EH (cell line): ENCODE measurements around the gene SV2B.

Experiments used
- DNase-seq: peaks from one replicate; pipeline ENCODE4 v3.0.0-alpha.2; 2015; ENCODE audit warnings: low read depth

Gene SV2B

DNA sequence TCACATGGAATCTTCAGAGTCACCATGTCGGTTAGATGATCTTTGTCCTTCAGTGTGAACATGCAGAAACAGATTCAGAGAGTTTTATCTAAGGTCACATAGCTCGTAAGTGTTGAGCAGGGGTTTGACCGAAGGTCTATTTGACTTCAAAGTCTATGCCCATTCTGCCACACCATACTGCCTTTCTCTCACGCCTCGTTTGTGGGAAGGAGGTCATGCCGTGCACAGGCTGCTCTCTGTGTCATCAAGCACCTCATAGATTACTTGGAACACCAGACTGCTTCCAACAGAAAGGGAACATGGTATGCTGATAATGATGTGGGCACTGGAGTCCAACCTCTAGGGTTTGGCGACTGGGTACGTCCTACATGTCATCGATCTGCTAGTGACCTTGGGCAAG is 128.8 kb downstream of the SV2B start:
- DNase-seq: no peak

GRCh38 chr15:91231703-91232102 is 131.6 kb downstream of the SV2B start:
- no peak for DNase-seq

DNA sequence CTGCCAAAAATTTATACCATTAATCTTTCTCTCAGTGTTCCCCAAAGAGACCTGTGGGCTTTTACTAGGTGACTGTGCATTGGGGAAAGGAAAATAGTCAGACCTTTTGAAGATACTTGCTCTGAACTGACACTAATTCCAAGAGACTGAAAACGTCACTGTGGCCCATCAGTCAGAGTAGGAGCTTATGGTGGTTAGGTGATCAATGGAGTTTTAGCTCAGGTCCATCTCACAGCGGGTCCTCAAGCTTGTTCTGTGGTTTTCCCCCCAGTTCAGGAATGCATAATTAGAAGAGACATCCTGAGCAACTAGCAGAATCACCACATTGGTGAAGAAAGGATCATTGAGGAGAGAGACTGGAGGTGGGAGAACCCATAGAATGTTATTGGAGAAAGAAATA is 134.7 kb downstream of the SV2B start:
- DNase-seq: no peak

DNA sequence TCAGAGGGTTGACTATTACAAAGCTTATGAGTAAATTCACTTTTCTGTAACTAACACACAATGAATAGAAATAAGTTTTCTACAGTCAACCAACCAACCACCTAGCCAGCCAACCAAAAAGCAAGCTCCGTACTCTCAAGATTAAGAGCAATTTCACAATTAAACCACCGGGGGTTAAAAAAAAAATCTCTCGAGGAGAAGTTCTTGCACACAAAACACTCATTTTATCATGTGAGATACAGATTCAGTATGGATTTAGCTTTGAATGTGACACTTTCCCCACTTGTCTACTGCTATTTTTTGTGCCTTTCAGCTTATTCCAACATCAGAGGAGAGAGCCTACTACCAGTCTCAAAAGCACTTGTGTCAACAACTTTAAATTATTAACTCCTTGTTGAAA is 135.3 kb downstream of the SV2B start:
- no peak for DNase-seq

GRCh38 chr15:91237445-91237844 is 137.4 kb downstream of the SV2B start:
- no peak for DNase-seq

GRCh38 chr15:91238644-91239425 is 138.8 kb downstream of the SV2B start:
- DNase-seq: no peak

- DNase-seq: no peak
Observed at GRCh38 chr15:91243826-91244225, 143.8 kb downstream of the SV2B start.

DNA sequence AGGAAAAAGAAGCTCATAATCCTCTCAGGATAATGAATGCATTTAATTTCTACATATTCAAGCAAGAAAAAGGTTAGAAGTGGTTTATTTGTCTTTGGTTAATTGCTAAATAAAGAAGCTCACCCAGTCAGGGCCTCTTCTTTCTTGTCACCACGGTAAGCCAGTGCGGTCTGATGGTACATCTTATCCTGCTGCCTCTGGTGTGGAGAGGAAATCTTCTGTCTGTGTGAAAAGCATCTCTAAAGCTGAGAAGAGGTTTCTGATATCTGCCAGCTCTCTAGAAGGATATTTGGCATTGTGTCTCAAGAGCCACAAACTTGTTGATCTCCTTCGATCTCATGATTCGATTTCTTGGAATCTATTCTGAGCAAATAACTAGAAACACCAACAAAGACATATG is 144.9 kb downstream of the SV2B start:
- DNase-seq: no peak

DNA sequence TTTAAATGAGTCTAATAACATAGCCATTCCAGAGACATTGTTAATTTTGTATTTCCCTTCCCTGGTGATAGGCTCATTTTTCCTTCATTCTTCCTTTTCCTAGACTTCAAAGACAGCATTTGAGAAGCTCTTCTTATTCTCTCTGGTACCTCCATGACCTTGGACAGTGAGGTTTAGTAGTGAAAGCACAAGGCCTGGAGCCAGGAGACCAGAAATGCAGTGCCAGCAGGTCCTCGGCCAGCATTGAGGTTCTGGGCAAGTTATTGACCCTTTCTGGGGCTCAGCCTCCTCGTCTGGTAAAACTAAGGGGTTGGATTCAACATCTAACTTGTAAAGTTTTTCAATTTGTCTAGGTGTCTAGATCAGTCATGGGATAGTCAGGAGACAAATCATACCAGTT is 146.9 kb downstream of the SV2B start:
- DNase-seq: no peak

DNA sequence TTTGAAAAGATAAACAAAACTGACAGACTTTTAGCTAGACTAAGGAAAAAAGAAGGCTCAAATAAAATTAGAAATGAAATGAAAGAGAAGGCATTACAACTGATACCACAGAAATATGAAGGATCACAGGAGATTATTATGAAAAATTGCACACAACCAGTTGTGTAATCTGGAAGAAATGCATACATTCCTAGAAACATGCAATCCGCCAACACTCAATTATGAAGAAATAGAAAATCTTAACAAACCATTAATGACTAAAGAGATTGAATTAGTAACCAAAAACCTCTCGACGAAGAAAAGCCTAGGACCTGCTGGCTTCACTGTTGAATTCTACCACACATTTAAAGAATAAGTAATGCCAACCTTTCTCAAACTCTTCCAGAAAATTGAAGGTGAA is 149.5 kb downstream of the SV2B start:
- no peak for DNase-seq

GRCh38 chr15:91252322-91252721 is 152.3 kb downstream of the SV2B start:
- no peak for DNase-seq

DNA sequence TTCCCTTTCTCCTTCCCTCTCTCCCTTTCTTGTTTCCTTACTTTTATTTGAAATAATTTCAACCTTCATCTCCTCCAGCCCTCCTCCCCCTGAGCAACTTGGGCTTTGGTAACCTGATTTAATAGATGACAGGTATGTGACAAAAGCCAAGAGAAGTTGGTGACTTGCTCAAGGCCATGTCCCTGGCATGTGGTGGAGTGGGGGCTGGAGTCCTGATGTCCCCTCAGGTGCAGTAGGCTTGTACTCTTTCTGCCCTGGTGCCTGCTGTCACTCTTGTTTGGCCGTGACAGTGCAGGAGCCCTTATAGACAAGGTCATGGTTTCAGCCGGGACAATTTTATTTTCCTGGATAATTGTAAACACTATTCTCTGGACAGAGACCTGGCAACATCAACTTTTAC is 152.7 kb downstream of the SV2B start:
- DNase-seq: no peak

DNA sequence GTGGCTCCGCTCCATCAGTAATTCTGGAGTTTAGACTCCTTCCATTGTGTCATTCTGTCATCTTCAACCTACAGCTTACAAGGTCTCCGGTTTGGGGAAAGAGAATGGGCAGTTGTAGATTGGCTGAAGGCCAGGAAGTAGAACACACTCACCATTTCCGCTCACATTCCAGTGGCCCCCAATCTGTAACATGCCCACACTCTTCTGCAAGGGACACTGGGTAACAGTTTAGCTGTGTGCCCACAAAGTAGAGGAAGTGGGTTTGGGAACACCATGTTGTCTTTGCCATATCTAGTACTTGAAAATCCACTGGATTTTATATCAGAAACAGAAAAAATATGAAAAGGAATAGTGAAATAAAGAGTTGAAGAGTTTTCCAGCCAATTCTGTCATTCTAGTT is 153.5 kb downstream of the SV2B start:
- no peak for DNase-seq

DNA sequence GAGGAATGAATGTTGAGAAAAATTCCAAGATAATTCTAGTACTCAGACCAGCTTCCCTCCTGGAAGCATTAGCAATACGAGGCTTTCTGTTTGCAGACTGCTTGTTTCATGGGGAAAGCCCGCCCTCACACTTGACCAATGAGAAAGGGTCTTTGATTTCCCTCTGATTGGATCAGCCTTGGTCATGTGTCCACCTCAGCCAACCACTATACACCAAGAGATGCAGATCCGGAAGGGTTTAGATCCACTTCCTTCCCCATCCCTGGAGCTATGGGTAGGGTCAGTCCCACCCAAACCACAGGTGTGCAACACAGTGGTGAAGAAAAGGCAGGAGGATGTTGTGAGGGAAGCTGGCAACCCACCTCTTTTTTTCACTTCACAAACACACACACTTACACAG is 154.7 kb downstream of the SV2B start:
- DNase-seq: no peak

GRCh38 chr15:91255670-91256192 is 155.7 kb downstream of the SV2B start:
- no peak for DNase-seq

DNA sequence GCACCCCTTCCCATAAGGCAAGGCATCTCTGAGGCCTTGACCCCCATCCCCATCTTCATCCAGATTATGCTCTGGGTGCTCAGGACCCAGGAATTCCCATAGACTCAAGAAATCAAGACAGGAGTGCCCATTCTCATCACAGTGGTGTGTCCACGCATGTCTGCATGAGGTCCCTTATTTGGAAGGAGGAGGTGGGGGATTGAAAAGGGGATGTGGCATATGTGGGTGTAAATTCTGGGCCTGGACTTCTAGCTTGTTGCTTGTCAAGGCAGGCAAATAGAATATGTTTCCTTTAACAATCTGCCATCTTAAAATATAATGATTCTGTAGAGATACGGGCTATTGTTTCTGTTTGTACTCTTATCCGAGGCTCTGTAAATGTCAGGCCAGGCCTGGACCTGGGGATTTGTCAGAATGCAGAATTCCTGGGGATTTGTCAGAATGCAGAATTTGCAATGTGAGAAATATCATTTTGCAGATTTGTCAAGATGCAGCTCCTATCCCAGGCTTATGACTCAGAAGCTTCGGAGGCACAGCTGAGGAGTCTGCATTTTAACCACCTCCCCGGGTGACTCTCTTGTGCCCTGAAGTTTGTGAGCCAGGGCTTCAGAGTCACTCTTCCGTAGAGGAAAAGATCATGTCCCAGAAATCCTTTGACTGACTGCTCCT is 157.8 kb downstream of the SV2B start:
- DNase-seq: no peak

DNA sequence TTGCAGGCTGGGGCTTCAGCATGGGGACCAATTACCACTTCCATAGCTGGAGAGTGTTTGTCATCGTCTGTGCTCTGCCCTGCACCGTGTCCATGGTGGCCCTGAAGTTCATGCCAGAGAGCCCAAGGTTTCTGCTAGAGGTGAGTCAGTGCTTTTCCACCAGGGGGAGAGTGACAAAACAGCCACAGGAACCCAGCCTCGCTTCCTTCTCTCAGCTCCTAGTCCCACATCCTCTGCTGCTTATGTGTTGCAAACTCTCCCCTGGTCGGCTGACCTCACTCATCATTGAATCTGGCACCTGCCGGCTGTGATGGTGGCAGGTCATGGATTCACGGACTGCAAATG is 158.3 kb downstream of the SV2B start:
- DNase-seq: no peak

DNA sequence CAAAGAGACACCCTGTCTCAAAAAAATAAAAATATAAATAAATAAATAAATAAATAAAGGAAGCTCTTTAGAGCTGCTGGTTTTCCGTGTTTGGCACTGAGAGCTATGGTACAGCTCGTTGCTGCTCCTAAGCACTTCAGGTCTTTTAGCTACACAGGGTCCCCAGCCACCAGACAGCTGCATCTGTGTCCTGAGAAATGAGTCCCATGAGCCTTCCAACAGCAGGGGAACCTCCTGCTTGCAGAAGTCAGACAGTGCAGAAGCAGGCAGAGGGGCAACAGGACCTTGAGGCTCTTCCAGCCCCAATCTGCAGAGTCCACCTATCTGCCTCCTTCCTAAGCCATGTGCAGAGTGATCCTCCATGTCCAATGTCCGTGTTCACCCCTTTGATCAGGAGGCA is 159.0 kb downstream of the SV2B start:
- no peak for DNase-seq

GRCh38 chr15:91261345-91261744 is 161.3 kb downstream of the SV2B start:
- no peak for DNase-seq

DNA sequence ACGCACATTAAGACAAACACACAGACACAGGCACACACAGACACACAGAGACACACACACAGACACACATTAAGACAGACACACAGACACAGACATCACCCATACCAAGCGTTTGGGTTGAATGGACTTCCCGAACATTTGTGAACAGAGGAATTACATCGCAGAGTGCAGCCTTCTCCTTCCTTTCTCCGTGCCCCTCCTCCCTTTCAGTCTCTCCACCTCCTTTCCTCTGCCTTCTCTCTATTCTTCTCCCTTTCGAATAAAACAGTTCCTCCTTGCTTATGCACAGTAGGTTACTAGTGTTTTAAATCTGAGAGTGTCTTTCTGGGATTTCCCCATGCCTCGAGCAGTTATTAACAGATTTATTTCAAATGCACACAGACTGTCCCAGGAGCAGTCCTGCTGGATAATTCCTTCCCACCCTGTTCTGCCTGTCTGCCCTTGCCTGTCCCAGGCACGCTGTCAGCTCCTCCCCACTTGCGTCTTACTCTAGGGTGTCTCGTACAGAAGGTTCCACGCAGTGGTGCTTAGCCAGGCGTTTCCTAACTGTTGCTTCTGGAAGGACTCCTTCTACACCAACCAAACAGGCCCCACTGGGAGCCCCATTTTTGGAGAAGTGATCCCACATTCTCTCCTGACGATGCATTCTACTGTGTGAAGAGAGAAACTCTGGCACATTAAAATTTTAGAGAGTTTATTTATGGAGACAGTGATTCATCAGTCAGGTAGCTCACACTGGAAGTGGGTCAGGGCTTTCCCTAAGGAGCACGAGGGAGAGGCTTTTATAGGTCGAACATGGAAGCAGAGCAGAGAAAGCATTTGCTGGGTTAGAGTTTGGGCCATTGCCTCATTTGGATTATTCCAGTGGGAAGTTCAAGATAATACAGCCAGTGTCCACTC is 163.8 kb downstream of the SV2B start:
- peak; percentile 51 for DNase-seq

DNA sequence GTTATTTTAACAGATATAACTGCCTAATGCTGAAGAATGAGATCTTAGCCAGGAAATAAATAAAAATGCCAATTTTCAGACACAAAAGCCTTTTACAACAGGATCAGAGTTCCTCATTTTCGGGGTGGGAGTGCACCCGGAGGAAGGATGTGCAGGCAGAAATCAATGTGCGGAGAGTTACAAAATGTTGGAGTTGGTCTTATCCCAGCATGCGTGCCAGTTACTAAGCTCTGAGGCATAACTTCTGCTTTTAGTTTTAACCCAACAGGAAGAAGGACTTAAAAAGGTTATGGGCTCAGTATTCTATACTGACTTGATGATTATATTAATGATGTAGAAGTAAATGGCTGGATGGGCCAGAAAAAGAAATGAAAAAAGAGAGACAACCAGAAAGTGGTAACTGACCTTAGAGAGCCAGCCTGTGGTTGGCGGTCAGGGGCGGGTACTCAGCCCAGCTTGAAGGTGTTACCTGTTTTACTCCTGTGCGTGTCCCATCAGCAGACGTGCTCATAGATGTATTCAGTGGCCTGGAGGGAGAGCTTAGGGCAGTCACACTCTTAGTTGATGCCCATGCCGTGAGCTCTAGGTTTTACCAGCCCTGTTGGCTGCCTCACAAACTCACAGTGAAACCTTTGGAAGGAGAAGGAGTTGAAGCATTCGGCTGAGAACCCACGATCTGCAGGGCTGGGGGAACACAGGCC is 164.7 kb downstream of the SV2B start:
- no peak for DNase-seq

GRCh38 chr15:91265416-91265940 is 165.4 kb downstream of the SV2B start:
- DNase-seq: no peak
